Measurements from ENCODE around the gene ZP3.
"Not testable (repeated sequence)": the region's sequence is repeated elsewhere in the genome, so short reads cannot be mapped to it uniquely, and the experiment has no call there.

DNA sequence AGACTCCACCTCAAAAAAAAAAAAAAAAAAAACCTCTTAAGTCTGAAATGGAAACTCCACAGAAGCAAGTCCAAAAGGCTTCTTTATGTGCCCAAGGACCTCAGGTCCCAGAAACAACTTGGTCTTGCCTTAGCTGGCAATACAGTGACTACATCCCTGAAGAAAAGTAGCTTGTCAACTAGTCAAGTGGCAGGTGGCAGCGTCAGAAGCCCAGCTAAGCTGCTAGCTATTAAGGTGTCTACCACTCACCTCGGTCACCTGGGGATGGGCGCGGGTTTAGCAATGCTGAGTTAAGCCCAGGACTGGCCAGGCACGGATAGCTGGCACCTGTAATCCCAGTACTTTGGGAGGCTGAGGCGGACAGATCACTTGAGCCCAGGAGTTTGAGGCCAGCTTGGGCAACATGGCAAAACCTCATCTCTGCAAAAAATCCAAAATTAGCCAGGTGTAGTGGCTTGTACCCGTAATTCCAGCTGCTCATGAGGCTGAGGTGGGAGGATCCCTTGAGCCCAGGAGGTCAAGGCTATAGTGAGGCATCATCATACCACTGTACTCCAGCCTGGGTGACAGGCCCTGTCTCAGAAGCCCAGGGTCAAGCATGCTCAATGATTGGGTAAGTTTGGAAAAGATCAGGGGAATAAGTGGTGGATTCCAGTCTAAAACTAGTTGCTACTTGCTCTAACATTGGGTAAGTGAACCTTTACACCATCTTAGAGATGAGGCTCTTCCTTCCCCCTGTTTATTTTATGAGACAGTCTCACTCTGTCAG lies 14.6 kb downstream of the ZP3 start:
- TF ChIP-seq, protein P1, sequence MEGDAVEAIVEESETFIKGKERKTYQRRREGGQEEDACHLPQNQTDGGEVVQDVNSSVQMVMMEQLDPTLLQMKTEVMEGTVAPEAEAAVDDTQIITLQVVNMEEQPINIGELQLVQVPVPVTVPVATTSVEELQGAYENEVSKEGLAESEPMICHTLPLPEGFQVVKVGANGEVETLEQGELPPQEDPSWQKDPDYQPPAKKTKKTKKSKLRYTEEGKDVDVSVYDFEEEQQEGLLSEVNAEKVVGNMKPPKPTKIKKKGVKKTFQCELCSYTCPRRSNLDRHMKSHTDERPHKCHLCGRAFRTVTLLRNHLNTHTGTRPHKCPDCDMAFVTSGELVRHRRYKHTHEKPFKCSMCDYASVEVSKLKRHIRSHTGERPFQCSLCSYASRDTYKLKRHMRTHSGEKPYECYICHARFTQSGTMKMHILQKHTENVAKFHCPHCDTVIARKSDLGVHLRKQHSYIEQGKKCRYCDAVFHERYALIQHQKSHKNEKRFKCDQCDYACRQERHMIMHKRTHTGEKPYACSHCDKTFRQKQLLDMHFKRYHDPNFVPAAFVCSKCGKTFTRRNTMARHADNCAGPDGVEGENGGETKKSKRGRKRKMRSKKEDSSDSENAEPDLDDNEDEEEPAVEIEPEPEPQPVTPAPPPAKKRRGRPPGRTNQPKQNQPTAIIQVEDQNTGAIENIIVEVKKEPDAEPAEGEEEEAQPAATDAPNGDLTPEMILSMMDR (IDR thresholded peaks at IDR 0.05), result not testable (repeated sequence)
- TF ChIP-seq POLR2A, POLR2AphosphoS5 (IDR thresholded peaks at IDR 0.05): not testable (repeated sequence)
